Measurements from ENCODE around the gene C1QTNF8.

- TF ChIP-seq CTCF (IDR thresholded peaks at IDR 0.05; ENCODE audit: insufficient read depth, low read length): no peak
- no peak for TF ChIP-seq REST (IDR thresholded peaks at IDR 0.05; ENCODE audit: insufficient replicate concordance, low read depth)
- TF ChIP-seq POLR2AphosphoS5 (IDR thresholded peaks at IDR 0.05; ENCODE audit: low read depth): no peak
- no peak for TF ChIP-seq SPI1 (IDR thresholded peaks at IDR 0.05; ENCODE audit: borderline replicate concordance, low read depth)
- TF ChIP-seq GABPA (IDR thresholded peaks at IDR 0.05; ENCODE audit: low read depth): no peak
These were observed 17.4 kb downstream of the C1QTNF8 start for GRCh38 chr16:1078579-1079021.
